CD4-positive, alpha-beta T cell treated with Interferon gamma for 1 hour (primary cell): ENCODE results near the gene C7.

ENCODE experiments used
- DNase-seq: peaks from one replicate; pipeline ENCODE4 v3.0.0-alpha.2; 2020

Gene C7

DNA sequence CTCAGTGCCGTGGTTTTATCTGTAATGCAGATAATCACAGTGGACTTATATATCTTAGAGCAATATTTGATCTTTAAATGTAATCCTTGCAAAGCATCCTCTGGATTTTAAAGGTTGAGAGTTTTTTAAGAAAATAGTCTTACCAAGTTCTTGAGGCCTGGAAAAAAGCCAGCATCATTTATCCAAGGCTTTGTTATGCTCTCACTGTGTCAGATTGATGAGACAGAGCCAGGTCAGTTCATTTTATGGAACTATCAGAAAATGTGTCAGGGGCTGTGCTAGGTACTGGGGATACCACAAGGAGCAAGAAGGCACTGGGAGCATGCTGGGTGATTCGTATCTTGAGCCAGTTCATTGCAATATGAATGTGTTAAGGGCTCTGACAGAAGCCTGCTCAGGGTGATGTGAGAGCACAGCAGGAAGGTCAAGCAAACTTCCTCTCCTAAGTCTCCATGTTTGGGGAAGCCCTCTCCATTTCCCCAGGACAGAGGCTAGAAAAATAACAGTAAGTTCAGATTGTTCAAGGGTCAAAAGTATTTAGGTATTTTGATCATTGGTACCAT is 19.7 kb downstream of the C7 start:
- DNase-seq = no peak

DNA sequence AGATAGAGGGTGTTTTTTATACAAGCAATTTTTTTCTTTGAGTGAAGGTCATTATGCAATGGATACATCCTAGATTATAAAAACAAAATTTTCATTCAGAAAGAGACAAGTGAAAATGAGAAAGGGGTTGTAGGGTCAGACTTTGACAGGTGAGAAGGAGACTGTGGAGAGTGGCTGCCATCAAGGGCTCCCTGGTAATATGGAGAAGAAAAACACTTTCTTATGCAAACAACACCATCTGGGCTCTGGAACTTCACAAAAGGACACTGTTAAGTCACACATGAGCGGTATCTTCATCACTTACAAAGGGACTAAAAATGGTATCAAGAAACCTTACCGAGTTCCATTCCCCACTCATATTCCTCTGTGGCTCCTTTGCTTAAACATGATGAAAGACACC is 23.5 kb downstream of the C7 start:
- DNase-seq = no peak

DNA sequence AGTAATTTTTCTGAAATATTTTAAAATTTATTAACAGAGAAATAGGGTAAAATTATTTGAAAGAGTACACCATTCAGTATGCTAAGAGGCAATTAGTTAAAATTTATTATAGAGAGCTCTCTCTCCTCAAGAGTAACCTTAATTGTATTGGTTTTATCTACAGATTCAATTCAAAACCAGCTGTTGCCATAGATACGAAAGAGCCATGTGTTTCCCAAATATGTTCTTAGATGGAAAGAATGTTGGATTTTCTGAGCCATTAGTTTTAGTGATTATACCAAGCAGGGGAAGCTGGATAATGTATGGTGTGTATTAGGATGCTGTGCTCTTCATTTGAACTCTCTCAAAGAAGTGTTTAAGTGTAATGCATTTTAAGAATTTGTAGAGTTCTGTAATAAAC is 27.8 kb downstream of the C7 start:
- no peak for DNase-seq

DNA sequence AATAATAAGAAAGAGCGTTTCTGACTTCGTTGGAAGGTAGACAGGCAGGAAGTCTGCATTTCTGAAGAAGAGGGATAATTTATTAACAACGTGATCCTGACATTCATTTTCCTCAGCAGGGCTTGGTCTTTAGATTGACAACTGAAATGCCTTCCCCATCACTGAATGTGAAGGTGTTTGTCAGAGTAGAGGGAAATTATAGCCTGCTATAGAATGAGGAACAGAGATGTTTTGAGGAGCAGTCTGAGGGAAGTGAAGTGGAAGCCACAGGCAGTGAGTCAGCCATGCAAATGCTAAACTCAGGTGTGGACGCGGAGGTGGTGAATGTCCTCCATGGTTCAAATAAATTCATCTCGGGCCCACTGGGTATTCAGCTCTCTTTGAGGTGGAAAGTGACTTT is 30.5 kb downstream of the C7 start:
- no peak for DNase-seq

DNA sequence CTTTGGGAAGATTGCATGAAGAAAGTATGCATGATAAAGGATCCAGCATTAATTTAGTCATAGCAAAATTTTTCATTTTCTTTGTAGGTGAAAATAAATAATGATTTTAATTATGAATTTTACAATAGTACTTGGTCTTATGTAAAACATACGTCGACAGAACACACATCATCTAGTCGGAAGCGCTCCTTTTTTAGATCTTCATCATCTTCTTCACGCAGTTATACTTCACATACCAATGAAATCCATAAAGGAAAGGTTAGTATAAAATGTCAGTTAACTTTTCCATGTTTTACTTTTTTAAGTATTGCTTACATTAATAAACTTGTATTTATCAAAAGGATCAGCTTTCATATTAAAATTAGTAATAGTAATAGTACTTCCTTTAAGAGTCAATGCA is 35.8 kb downstream of the C7 start:
- DNase-seq = no peak

DNA sequence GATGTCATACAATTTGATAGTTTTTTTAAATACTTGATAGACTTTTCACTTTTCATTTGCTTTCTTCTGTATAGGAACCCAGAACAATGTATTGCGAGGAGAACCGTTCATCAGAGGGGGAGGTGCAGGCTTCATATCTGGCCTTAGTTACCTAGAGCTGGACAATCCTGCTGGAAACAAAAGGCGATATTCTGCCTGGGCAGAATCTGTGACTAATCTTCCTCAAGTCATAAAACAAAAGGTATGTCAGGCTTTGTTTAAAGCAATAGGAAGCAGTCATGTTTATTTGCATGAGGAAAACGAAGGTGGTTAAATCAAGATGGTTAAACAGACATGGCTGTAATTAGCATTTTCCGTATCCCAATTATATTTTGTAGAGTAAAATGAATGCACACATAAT is 46.0 kb downstream of the C7 start:
- DNase-seq = no peak

DNA sequence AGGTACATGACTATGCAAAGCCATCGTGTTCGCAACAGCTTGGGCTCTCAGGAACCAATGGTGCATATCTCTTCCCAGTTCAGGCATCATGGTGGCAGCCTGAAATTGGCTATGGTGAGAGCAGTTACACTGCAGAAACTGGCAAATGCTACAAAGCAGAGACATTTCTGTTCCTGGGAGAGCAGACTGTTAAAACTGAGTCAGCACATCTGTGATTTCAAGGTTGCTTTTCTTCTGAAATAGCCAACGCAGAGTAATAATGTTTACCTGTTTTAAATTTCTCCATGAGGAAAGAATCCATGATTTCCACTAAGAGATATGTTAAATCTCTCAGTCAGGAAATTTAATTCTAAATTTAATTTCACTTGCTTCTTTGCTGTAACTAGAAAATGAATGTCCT is 47.8 kb downstream of the C7 start:
- DNase-seq = no peak

DNA sequence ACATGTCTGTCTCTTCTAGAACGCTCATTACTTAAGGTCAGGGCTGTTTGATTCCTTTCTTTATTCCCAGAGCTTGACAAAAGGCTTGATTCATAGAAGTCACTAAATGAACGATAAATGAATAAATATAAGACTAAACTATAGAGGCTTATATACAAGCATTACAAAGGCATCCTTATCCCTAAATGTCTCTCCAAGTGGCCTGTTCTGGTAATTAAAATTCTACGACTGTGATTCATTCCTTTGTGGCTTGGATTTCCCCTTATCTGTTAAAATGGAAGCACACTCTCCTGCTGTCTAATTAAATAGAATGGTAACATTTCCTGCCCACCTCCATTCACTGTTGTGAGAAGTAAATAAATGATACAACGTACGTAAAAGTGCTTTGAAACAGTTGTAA is 49.5 kb downstream of the C7 start:
- DNase-seq = no peak

DNA sequence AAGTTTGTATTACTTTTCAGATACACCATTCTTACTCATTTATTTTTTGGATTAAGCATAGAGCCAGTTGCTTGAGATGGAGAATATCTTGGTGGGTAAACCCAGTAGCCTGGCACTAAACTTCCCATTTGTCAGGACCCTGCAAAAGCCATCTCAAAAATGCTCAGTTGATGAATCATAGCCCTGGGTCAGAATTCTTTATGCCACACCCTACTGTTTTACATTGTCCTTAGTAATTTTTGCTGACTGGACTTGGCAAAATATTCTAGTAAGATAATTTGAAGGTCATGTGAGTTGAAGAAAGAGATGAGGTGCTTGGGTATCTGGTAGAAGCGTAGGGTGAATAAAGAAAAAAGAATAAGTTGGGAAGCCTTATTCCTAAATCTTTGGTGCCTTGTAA is 50.7 kb downstream of the C7 start:
- no peak for DNase-seq

DNA sequence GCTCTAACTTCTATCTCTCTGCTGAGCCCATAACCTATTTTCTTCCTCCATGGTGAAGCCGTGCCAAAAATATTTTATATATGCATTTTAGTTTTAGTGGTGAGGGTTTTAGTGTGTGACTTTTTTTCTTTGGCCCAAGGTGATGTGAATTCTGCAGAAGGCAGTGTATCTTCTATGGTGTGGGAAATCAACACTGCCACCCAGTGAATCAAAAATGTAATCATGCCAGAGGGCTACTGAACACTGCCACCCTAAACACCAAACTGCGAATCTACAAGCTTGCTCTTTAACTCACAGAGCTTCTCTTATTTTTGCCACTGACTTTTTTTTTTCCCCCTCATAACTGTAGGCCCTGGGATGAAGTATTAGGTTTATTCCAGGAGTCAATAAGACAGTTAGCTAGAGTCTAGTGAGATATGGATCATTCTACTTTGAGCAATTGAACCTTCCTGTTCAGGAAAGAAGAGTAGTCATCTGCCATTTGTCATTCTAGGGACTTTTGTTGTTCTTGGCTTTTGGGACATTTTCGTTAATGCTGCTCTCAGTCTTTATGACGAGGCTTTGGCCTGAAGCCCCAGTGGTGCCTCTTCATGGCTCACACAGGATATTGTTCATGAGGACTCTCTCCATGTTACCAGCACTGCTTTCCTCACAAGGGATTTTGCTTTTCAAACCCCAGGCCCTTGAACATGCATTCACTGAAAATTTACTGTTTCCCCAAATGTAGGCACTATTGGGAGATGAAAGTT is 53.1 kb downstream of the C7 start:
- DNase-seq = no peak

DNA sequence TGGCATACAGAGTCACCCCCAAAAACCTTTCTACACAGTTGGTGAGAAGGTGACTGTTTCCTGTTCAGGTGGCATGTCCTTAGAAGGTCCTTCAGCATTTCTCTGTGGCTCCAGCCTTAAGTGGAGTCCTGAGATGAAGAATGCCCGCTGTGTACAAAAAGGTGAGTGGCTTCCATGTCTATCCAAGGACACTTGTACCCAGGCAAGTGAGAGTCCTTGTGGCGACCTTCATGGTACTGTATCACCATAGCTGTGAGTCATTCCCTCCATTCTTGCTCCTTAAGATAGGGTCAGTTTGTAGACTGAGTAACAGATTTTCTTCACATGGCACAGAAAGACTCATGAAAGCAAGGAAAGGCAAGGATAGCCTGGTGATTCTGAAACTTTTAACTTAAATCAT is 63.1 kb downstream of the C7 start:
- DNase-seq = no peak

DNA sequence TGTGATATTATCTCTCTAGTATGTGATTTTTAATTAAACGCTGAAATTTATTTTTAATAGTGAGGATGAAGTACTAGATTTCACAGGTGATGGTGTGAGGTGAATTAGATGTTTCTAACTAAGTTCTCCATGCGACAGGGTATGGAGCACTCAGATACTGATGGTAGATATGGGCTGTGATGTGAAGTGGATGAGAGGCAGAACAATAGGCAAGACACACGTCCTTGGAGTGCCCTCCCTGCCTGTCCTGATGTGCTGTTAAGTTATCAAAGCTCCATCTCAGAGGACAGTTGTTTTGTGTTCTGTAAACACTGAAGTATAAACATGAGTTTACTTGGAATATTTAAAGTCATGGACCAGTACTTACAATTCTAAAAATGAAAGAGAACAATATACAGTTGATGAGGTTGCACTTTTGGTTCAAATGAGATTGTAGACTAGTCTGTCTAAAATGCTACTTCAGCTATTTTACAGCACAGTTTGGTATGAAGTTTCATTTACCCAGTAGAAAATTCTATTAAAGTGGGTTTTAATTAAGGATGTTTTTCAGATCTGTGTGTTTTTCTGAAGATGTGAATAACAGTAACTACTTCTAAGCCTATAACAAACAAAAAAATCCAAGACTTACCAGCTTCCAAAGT is 64.2 kb downstream of the C7 start:
- no peak for DNase-seq

DNA sequence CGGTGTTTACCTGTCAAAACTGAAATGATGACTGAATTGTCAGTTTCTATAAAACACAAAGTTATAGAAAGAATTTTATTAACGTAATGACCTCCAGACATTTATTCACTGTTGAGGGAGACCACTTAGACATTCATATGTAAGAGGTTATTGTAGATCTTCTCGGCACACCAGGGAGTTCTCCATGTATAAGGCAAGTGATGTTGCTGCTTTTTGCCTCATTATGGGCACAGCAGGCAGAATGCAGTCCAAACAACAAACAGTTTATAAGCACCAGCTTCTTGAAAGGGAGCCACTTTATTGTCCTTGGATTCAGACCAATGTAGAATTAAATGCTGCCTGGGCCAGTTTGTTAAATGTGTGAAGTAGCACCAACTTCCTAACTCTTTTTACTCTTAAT is 66.7 kb downstream of the C7 start:
- no peak for DNase-seq

DNA sequence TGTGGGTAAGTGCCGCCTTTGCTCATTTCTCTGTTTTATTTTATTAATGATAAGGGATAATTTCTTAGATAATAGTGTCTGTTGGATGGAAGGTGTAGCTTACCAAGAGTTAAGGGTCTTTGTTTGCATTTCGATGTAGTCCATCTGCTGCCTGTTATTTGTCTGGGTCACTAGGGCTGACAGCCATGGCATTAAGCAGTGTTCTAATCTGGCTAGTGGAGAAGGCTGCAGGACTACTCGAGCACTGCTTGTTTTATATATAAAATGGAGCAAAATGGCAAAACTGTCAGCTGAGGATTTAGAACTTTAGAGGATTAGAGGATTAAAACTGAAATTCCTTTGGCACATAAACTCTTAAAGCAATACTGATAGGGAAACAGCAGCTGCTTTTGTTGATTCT is 67.5 kb downstream of the C7 start:
- DNase-seq = no peak

DNA sequence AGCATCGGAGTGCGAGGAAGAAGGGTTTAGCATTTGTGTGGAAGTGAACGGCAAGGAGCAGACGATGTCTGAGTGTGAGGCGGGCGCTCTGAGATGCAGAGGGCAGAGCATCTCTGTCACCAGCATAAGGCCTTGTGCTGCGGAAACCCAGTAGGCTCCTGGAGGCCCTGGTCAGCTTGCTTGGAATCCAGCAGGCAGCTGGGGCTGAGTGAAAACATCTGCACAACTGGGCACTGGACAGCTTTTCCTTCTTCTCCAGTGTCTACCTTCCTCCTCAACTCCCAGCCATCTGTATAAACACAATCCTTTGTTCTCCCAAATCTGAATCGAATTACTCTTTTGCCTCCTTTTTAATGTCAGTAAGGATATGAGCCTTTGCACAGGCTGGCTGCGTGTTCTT is 72.1 kb downstream of the C7 start:
- DNase-seq = no peak

DNA sequence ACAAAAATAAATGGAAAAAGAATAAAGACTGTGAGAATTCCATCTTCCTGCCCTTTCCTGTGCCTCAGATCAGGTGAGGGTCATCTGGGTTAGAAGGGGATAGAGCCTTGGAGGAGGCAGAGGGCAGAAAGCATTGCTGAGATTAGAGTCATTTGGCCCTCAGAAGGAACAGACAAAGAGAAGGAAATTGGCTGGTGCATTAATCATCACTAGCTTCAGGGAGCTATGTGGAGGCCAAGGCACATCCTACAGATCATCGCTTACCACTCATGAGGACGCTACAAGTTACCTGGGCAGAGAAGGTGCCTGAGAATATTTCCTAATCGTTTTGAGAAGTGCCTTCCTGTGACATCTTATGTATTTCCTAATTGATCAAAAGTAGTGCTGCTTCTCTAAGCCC is 74.5 kb downstream of the C7 start:
- no peak for DNase-seq

DNA sequence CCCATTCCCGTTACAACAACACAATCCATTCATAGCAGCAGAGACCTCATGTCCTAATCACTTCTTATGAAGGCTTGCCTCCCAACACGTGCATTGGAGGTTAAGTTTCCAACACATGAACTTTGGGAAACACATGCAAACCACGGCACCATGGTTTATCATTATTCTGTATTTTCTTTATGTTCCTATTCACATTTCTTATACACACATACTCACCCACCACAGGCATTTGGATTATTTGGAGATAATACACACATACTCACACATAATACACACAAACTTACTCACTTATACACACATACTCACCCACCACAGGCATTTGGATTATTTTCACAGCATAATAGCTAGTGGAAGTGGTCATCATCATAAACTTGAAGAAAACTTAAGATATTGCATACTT is 75.6 kb downstream of the C7 start:
- DNase-seq = no peak

DNA sequence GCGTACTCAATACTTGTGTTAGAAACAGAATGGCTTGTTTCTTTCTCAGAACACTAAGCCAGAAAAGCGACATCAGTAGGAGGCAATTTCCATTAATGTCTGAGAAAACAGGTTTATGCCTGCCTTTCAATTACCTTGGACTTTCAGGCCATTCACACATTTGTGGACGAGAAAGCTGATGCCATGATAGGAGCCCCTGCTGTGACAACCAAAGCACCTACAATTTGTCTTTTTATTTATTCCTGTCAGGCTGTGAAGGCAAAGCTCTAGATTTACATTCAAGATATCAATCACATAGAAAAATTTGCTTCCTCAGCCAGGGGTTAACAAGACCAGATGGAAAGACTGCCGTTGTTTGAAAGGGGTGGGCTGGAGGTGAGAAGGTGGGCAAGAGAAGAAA is 76.2 kb downstream of the C7 start:
- DNase-seq = no peak

DNA sequence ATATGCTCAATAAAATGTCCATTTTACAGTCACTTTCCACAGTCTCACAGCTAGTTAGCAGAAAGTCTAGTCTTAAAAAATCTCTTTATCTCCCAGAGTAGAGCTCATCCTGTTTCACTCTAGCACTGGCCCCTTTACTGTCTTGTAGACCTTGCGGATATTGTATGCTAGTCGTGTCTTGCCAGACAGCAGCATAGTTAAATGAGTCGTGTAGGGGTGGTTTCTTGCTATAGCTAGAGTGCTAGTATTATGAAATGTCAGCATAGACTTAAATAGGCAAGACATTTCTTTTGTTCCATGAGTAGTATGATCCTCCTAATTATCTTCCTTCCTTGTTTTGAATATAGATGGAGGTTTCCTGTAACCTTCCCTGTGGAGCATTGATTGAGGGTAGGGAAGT is 77.4 kb downstream of the C7 start:
- no peak for DNase-seq

DNA sequence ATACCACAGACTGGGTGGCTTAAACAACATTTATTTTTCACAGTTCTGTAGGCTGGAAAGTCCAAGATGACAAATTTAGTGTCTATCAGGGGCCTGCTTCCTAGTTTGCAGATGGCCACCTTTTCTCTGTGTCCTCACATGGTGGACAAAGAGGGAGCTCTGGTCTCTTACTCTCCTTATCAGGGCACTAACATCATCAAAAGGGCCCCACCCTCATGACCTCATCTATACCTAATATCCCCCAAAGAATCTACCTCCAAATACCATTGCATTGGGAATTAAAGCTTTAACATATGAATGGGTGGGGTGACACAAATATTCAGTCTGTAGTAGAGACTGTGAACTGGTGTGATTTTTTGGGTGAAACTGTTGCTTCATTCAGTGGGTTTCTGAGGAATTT is 78.1 kb downstream of the C7 start:
- no peak for DNase-seq

DNA sequence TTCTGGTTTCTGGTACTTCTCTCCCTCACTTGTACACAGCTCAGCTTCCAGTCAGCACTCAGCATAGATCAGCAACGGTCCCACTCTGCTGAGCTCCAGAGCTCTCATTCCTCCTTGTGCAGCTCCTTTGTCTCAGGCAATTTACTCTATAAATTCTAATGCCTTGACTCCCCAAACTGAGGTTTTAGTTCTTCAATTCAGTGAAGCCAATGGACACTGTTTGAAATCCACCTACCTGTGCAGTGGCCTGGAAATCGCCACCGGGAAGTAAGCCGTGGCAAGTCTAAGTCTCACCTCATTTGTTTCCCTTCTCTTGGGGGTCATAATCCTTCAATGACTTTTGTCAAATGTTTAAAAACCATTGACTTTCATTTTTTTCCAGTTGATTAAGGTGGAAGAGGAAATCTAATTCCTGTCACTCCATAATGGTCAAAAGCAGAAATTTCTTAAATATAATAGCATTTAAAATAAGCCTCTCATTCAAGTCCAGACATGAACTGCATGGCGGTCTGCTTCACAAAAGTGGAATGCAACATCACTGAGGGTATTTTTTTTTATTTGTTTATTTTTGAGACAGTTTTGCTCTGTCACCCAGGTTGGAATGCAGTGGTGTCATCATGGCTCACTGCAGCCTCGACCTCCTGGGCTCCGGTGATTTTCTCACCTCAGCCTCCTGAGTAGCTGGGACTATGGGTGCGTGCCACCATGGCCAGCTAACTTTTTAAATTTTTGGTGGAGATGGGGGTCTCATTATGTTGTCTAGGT is 79.6 kb downstream of the C7 start:
- no peak for DNase-seq

DNA sequence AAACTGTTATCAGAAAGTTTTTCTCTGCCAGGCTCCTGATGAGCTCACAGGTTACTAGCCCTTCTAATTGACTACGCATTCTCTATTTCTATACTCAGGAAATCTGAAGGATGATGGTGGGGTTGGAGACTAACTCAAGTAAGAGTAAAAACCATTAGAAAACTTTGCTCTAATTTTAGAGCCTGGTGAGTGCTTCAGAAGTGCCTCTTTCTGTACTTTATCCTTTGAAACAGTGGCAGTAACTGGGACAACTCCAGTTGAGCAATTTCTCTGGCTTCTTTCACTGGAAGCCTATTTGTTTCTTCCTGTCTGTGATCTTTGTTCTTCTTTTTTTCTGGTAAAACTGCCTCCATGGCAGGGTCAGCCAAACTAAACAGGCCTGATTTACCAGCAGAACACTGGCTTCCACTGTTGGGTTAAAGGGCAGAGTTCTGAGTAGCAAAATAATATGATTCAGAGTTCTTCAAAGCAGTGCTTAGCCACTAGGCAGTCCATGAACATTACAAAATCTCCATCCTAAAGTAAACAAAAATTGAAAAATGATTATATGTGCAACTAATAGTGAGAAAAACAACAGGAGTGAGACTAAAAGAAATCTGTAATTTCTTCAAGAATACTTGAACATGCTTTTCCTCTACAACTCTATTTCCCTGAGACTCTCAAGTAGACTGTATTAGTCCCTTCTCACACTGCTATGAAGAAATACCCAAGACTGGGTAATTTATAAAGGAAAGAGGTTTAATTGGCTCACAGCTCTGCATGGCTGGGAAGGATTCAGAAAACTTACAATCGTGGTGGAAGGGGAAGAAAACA is 82.1 kb downstream of the C7 start:
- no peak for DNase-seq

DNA sequence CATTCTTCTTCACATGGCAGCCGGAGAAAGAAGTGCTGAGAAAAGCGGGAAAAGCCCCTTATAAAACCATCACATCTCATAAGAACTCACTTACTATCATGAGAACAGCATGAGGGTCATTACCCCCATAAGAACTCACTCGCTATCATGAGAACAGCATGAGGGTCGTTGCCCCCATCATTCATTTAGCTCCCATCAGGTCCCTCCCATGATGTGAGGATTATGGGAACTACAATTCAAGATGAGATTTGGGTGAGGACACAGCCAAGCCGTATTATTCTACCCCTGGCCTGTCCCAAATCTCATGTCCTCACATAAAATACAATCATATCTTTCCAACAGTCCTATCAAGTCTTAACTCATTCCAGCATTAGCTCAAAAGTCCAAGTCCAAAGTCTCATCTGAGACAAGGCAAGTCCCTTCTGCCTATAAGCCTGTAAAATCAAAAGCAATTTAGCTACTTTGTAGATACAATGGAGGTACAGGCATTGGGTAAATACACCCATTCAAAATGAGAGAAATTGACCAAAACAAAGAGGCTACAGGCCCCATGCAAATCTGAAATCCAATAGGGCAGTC is 82.8 kb downstream of the C7 start:
- DNase-seq = no peak
